KMS-11 (cell line): Measurements from ENCODE around the gene DUSP22.

ENCODE experiments used
- H2AFZ ChIP-seq: fragments of 200-600 bp; sonication (generic); 2 replicates; pipeline ENCODE4 v1.6.1; 2016; ENCODE audit warnings: antibody characterized with exemption, mixed run types, low read depth
- H3K27ac ChIP-seq: fragments of 200-600 bp; sonication (generic); 2 replicates; pipeline ENCODE4 v1.6.1; 2016; ENCODE audit warnings: mild to moderate bottlenecking, mixed run types
- H3K27me3 ChIP-seq: fragments of 200-600 bp; sonication (generic); 2 replicates; pipeline ENCODE4 v1.6.1; 2017; ENCODE audit warnings: mild to moderate bottlenecking, low read depth, mixed run types, moderate library complexity; ENCODE audit not compliant: insufficient read depth
- H3K36me3 ChIP-seq: fragments of 200-600 bp; sonication (generic); 2 replicates; pipeline ENCODE4 v1.6.1; 2017; ENCODE audit warnings: mild to moderate bottlenecking, mixed run types; ENCODE audit not compliant: insufficient read depth
- H3K4me1 ChIP-seq: fragments of 200-600 bp; sonication (generic); 2 replicates; pipeline ENCODE4 v1.6.1; 2016; ENCODE audit warnings: mild to moderate bottlenecking, low read depth, mixed run types; ENCODE audit not compliant: poor library complexity, severe bottlenecking
- H3K4me2 ChIP-seq: fragments of 200-600 bp; sonication (generic); 2 replicates; pipeline ENCODE4 v1.7.0; 2016; ENCODE audit warnings: mild to moderate bottlenecking, mixed run types
- H3K4me3 ChIP-seq: fragments of 200-600 bp; sonication (generic); IDR thresholded peaks from 2 replicates; pipeline ENCODE4 v1.6.1; 2017; ENCODE audit warnings: low read depth, low read length, mixed read lengths; ENCODE audit not compliant: insufficient read depth
- H3K79me2 ChIP-seq: fragments of 200-600 bp; sonication (generic); 2 replicates; pipeline ENCODE4 v1.6.1; 2016; ENCODE audit warnings: low read depth, mixed run types; ENCODE audit not compliant: insufficient read depth
- H3K9ac ChIP-seq: fragments of 200-600 bp; sonication (generic); 2 replicates; pipeline ENCODE4 v1.6.1; 2016; ENCODE audit warnings: mild to moderate bottlenecking, mixed run types
- H4K20me1 ChIP-seq: fragments of 200-600 bp; sonication (generic); 2 replicates; pipeline ENCODE4 v1.6.1; 2016; ENCODE audit warnings: mild to moderate bottlenecking, mixed run types; ENCODE audit not compliant: insufficient read depth
- CTCF ChIP-seq: fragments of 200-600 bp; sonication (generic); conservative IDR thresholded peaks from 2 replicates; pipeline ENCODE4 v1.6.1; 2017; ENCODE audit warnings: low read depth, mild to moderate bottlenecking, antibody characterized with exemption, low read length, moderate library complexity, mixed read lengths

The DUSP22 gene

GRCh38 chr6:362231-362923 is 70.1 kb downstream of the DUSP22 start:
- no peak overlapping the region for H3K27ac ChIP-seq
- no peak for TF ChIP-seq CTCF
- H4K20me1 ChIP-seq: no peaks in the 10 kb centered on the region
- no peaks in the 10 kb centered on the region for H3K79me2 ChIP-seq
- H3K9ac ChIP-seq: no peak overlapping the region
- no peaks in the 10 kb centered on the region for H3K36me3 ChIP-seq
- no peak overlapping the region for H3K4me3 ChIP-seq
- H2AFZ ChIP-seq: no peak overlapping the region
- H3K27me3 ChIP-seq: no peaks in the 10 kb centered on the region
- H3K4me1 ChIP-seq: no peaks in the 10 kb centered on the region
- no peak overlapping the region for H3K4me2 ChIP-seq

DNA sequence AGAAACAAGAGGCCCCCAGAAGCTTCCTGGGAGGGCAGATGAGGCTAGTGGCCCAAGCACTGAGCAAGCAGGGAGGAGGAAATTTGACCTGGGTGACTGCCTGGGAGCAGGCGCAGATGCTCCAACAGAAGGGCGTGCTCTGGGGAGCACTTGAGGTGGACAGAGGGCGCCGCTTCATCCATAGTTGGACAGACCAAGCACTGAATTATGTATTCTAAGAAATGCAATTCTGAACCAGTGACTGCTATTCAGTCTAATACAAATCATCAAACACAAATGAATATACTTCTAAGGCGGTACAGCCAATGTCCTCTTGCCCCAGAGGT is 70.6 kb downstream of the DUSP22 start:
- H3K4me2 ChIP-seq: no peak overlapping the region
- H3K27me3 ChIP-seq: no peaks in the 10 kb centered on the region
- H3K36me3 ChIP-seq: no peaks in the 10 kb centered on the region
- H3K4me3 ChIP-seq: no peak overlapping the region
- H3K9ac ChIP-seq: no peak overlapping the region
- no peak for TF ChIP-seq CTCF
- H4K20me1 ChIP-seq: no peaks in the 10 kb centered on the region
- no peaks in the 10 kb centered on the region for H3K79me2 ChIP-seq
- H2AFZ ChIP-seq: no peak overlapping the region
- no peaks in the 10 kb centered on the region for H3K4me1 ChIP-seq
- H3K27ac ChIP-seq: no peak overlapping the region

DNA sequence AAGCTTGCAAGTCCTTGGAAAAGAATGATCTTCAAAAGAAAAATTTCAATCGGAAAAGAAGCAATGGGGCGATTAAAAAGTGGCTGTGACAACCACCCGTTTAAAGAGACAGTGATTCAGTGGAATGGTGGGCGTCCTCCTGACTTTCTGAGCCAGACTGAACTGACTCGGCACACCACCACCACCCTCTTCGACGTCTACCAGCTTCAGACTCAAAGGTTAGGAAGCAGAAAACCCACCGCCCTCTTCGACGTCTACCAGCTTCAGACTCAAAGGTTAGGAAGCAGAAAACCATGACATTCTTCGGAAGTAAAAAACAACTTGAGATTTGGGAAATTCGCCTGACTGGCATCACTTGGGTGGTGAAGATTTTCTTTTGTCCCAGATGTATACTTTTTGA is 71.0 kb downstream of the DUSP22 start:
- Histone ChIP-seq H3K4me2 (no peak overlapping the region), H3K27ac (no peak overlapping the region), H3K27me3 (no peaks in the 10 kb centered on the region)

GRCh38 chr6:363909-364308 is 71.6 kb downstream of the DUSP22 start:
- no peak overlapping the region for H3K27ac ChIP-seq
- H2AFZ ChIP-seq: no peak overlapping the region
- no peak overlapping the region for H3K9ac ChIP-seq
- H3K4me2 ChIP-seq: no peak overlapping the region
- TF ChIP-seq CTCF: no peak
- no peaks in the 10 kb centered on the region for H3K27me3 ChIP-seq
- H3K36me3 ChIP-seq: no peaks in the 10 kb centered on the region
- H3K4me3 ChIP-seq: no peak overlapping the region
- H4K20me1 ChIP-seq: no peaks in the 10 kb centered on the region
- H3K4me1 ChIP-seq: no peaks in the 10 kb centered on the region
- no peaks in the 10 kb centered on the region for H3K79me2 ChIP-seq

More for the DNA sequence above, 71.0 kb downstream of the DUSP22 start:
- no peaks in the 10 kb centered on the region for H4K20me1 ChIP-seq
- TF ChIP-seq CTCF: no peak
- no peaks in the 10 kb centered on the region for H3K4me1 ChIP-seq
- H2AFZ ChIP-seq: no peak overlapping the region
- H3K4me3 ChIP-seq: no peak overlapping the region
- H3K79me2 ChIP-seq: no peaks in the 10 kb centered on the region
- no peaks in the 10 kb centered on the region for H3K36me3 ChIP-seq
- no peak overlapping the region for H3K9ac ChIP-seq
